OCI-LY7 (cell line): ENCODE data around the gene GTSE1.

Experiments
- CTCF ChIP-seq: fragments of 200-600 bp; sonication (generic); conservative IDR thresholded peaks from 2 replicates; pipeline ENCODE4 v1.5.1; 2014; ENCODE audit warnings: mild to moderate bottlenecking, antibody characterized with exemption, low read length, moderate library complexity, mixed read lengths
- EZH2phosphoT487 ChIP-seq: fragments of 200-600 bp; sonication (generic); IDR thresholded peaks from 2 replicates; pipeline ENCODE4 v1.6.1; 2018; ENCODE audit warnings: low read depth, borderline replicate concordance, mild to moderate bottlenecking, mixed run types, antibody characterized with exemption, low read length, moderate library complexity, mixed read lengths

- TF ChIP-seq CTCF (no peak), EZH2phosphoT487 (no peak)
These were observed 53.0 kb downstream of the GTSE1 start for GRCh38 chr22:46349681-46350080.
